H9 (cell line): ENCODE data around the gene RNF17. TPM values are rescaled to one million over a fixed set of nuclear protein-coding genes. Genes with fewer than 3 reads are reported as not detected.
A peak's percentile ranks its signal among the peaks of the same experiment; 100 is the strongest.

Experiments used
- DNase-seq: peaks from one replicate; pipeline ENCODE4 v3.0.0-alpha.2; 2017
- H2AFZ ChIP-seq: one replicate; pipeline ENCODE4 v1.6.1; 2013; ENCODE audit warnings: mild to moderate bottlenecking, low read length, control low read depth, moderate library complexity
- H2AK5ac ChIP-seq: 2 replicates; pipeline ENCODE4 v1.6.1; 2013; ENCODE audit warnings: low read length, control low read depth, mixed read lengths; ENCODE audit not compliant: insufficient read length
- H2BK120ac ChIP-seq: one replicate; pipeline ENCODE4 v1.6.1; 2013; ENCODE audit warnings: low read depth, mild to moderate bottlenecking, low read length, control low read depth, inconsistent platforms; ENCODE audit not compliant: poor library complexity, severe bottlenecking
- H2BK12ac ChIP-seq: 2 replicates; pipeline ENCODE4 v1.6.1; 2013; ENCODE audit warnings: low read length, control low read depth, mixed read lengths, low read depth; ENCODE audit not compliant: insufficient read length
- H2BK15ac ChIP-seq: 2 replicates; pipeline ENCODE4 v1.6.1; 2013; ENCODE audit warnings: low read depth, low read length, control low read depth
- H2BK20ac ChIP-seq: one replicate; pipeline ENCODE4 v1.6.1; 2013; ENCODE audit warnings: low read depth, mild to moderate bottlenecking, low read length, control low read depth, inconsistent platforms; ENCODE audit not compliant: poor library complexity, severe bottlenecking
- H2BK5ac ChIP-seq: 2 replicates; pipeline ENCODE4 v1.6.1; 2013; ENCODE audit warnings: low read length, control low read depth, mixed read lengths; ENCODE audit not compliant: insufficient read length
- H3K14ac ChIP-seq: 2 replicates; pipeline ENCODE4 v1.6.1; 2013; ENCODE audit warnings: low read length, control low read depth; ENCODE audit not compliant: insufficient read depth
- H3K18ac ChIP-seq: 2 replicates; pipeline ENCODE4 v1.6.1; 2013; ENCODE audit warnings: low read depth, mild to moderate bottlenecking, mixed read lengths, low read length, control low read depth; ENCODE audit not compliant: insufficient read length
- H3K23ac ChIP-seq: 2 replicates; pipeline ENCODE4 v1.6.1; 2013; ENCODE audit warnings: low read length, control low read depth, mixed read lengths, low read depth; ENCODE audit not compliant: insufficient read length
- H3K23me2 ChIP-seq: 2 replicates; pipeline ENCODE4 v1.6.1; 2013; ENCODE audit warnings: low read depth, mild to moderate bottlenecking, mixed read lengths, low read length, control low read depth; ENCODE audit not compliant: insufficient read length, poor library complexity, severe bottlenecking
- H3K27ac ChIP-seq: 2 replicates; pipeline ENCODE4 v1.5.1; 2013; ENCODE audit warnings: low read length, control low read depth, mixed read lengths, low read depth; ENCODE audit not compliant: insufficient read length
- H3K27me3 ChIP-seq: 2 replicates; pipeline ENCODE4 v1.6.1; 2013; ENCODE audit warnings: low read length, control low read depth, inconsistent platforms; ENCODE audit not compliant: insufficient read depth
- H3K4ac ChIP-seq: 2 replicates; pipeline ENCODE4 v1.6.1; 2013; ENCODE audit warnings: low read depth, mild to moderate bottlenecking, control low read depth, inconsistent platforms, low read length, moderate library complexity
- H3K4me1 ChIP-seq: 2 replicates; pipeline ENCODE4 v1.6.1; 2013; ENCODE audit warnings: low read length, control low read depth, inconsistent platforms; ENCODE audit not compliant: insufficient read depth
- H3K4me2 ChIP-seq: 2 replicates; pipeline ENCODE4 v1.6.1; 2013; ENCODE audit warnings: low read length, control low read depth, mixed read lengths; ENCODE audit not compliant: insufficient read length, insufficient read depth
- H3K56ac ChIP-seq: 2 replicates; pipeline ENCODE4 v1.6.1; 2013; ENCODE audit warnings: low read depth, mild to moderate bottlenecking, mixed read lengths, low read length, control low read depth; ENCODE audit not compliant: insufficient read length
- H3K79me1 ChIP-seq: 2 replicates; pipeline ENCODE4 v1.6.1; 2013; ENCODE audit warnings: low read depth, mild to moderate bottlenecking, moderate library complexity, low read length, control low read depth, inconsistent platforms; ENCODE audit not compliant: insufficient read depth, poor library complexity, severe bottlenecking
- H3K79me2 ChIP-seq: 2 replicates; pipeline ENCODE4 v1.6.1; 2013; ENCODE audit warnings: low read length, control low read depth, inconsistent platforms; ENCODE audit not compliant: insufficient read depth
- H3K9ac ChIP-seq: 2 replicates; pipeline ENCODE4 v1.6.1; 2013; ENCODE audit warnings: low read length, control low read depth, mixed read lengths; ENCODE audit not compliant: insufficient read length; ENCODE audit errors: extremely low read depth
- H3K9me3 ChIP-seq: one replicate; pipeline ENCODE4 v1.6.1; 2013; ENCODE audit warnings: low read depth, low read length, inconsistent platforms; ENCODE audit not compliant: control insufficient read depth
- H3T11ph ChIP-seq: one replicate; pipeline ENCODE4 v1.6.1; 2013; ENCODE audit warnings: mild to moderate bottlenecking, low read length, control low read depth, inconsistent platforms
- H4K20me1 ChIP-seq: one replicate; pipeline ENCODE4 v1.6.1; 2013; ENCODE audit not compliant: control insufficient read depth, insufficient read length, insufficient read depth
- H4K5ac ChIP-seq: 2 replicates; pipeline ENCODE4 v1.6.1; 2013; ENCODE audit warnings: low read depth, mild to moderate bottlenecking, mixed read lengths, low read length, control low read depth; ENCODE audit not compliant: insufficient read length
- H4K8ac ChIP-seq: replicated peaks from 2 replicates; pipeline ENCODE4 v1.6.1; 2013; ENCODE audit warnings: low read length, control low read depth, mixed read lengths, low read depth; ENCODE audit not compliant: insufficient read length
- H4K91ac ChIP-seq: 2 replicates; pipeline ENCODE4 v1.6.1; 2013; ENCODE audit warnings: low read depth, mild to moderate bottlenecking, moderate library complexity, mixed read lengths, low read length, control low read depth; ENCODE audit not compliant: insufficient read length
- H3K27ac Mint-ChIP-seq, 3 experiments: 2 replicates in 2 of 3; 3 replicates in 1 of 3; pipeline ENCODE4 v1.8.0; 2020 to 2021; ENCODE audit warnings: mixed read lengths in 3 of 3, mild to moderate bottlenecking in 1 of 3, moderate library complexity in 1 of 3
- H3K27me3 Mint-ChIP-seq: 2 replicates; pipeline ENCODE4 v1.8.0; 2021; ENCODE audit warnings: low read depth, mild to moderate bottlenecking, moderate library complexity, mixed read lengths
- H3K36me3 Mint-ChIP-seq, 3 experiments: 2 replicates in 2 of 3; 3 replicates in 1 of 3; pipeline ENCODE4 v1.8.0; 2020 to 2021; ENCODE audit warnings: low read depth in 3 of 3, mixed read lengths in 3 of 3; ENCODE audit not compliant: insufficient read depth in 1 of 3
- H3K4me1 Mint-ChIP-seq, 2 experiments: 2 replicates each; pipeline ENCODE4 v1.8.0; 2020; ENCODE audit warnings: mixed read lengths in 2 of 2
- H3K4me3 Mint-ChIP-seq, 2 experiments: 2 replicates in 1 of 2; 3 replicates in 1 of 2; pipeline ENCODE4 v1.8.0; 2020 to 2021; ENCODE audit warnings: mild to moderate bottlenecking in 2 of 2, mixed read lengths in 2 of 2, moderate library complexity in 1 of 2
- H3K9me3 Mint-ChIP-seq, 2 experiments: 2 replicates in 1 of 2; 3 replicates in 1 of 2; pipeline ENCODE4 v1.8.0; 2020; ENCODE audit warnings: mild to moderate bottlenecking in 2 of 2, mixed read lengths in 2 of 2, moderate library complexity in 1 of 2
- WGBS: extraction: QIAGEN DNeasy Blood & Tissue Kit; methylation state at CpG from one replicate; pipeline ENCODE4 v1.1.7; 2013; ENCODE audit warnings: missing lambda C conversion rate, low lambda C conversion rate, mixed read lengths; ENCODE audit not compliant: insufficient read length; ENCODE audit errors: extremely low coverage; 5-methylcytosine and 5-hydroxymethylcytosine counted together
- total RNA-seq: library from RNA; stranded (reverse); gene quantifications from 2 replicates; pipeline ENCODE4 v1.2.1, GENCODE V29; 2021
- TF ChIP-seq, protein P1 (sequence below): fragments of 200-600 bp; sonication (generic); conservative IDR thresholded peaks from 3 replicates; pipeline ENCODE4 v1.8.0; 2021; ENCODE audit warnings: antibody characterized with exemption, mild to moderate bottlenecking

The RNF17 gene
- total RNA-seq, 1 experiment from 2014 or later, result not detected

DNA sequence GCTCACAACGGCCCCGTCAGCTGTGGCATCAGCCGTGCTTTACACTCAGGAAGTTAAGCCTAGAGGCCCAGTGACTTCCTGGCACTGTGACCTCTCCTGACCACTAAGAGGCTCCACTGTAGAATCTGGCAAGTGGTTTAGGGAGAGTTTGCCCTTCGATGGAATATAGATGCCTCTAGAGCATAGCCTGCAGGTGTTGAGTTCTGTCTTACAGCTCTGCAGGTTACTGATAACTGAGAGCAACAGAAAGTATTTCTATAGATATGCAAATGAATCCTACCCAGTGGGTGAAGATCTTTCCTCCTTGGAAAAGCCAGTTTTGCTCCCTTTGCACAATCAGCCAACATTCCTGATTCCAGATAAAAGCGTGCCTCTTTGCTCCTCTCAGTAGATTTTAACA is 48.0 kb upstream of the RNF17 start:
- Histone ChIP-seq H3K23me2 (peaks cover 6% of the 10 kb centered on the region), H2AK5ac (no peak overlapping the region), H3K14ac (no peak overlapping the region), H4K20me1 (no peaks in the 10 kb centered on the region), H3K27ac (peak overlapping the region; percentile 51), H3K23ac (no peak overlapping the region), H4K8ac (no peak overlapping the region), H3K9ac (no peak overlapping the region), H2BK12ac (no peak overlapping the region), H4K5ac (no peak overlapping the region), H3K9me3 (no peaks in the 10 kb centered on the region), H4K91ac (no peak overlapping the region), H2BK120ac (no peak overlapping the region), H2BK5ac (no peak overlapping the region), H3K4me2 (peak overlapping the region; percentile 14), H2AFZ (no peak overlapping the region), H3K4me1 (no peaks in the 10 kb centered on the region), H2BK20ac (no peak overlapping the region), H3K4ac (no peak overlapping the region), H2BK15ac (no peak overlapping the region), H3T11ph (no peak overlapping the region), H3K56ac (no peak overlapping the region), H3K79me1 (no peaks in the 10 kb centered on the region), H3K79me2 (no peaks in the 10 kb centered on the region), H3K27me3 (no peaks in the 10 kb centered on the region), H3K18ac (no peak overlapping the region)
- Mint-ChIP-seq H3K27ac (peak overlapping the region; percentile 82 to 97 (median 93); a peak in 5 of 7 replicates), H3K4me1 (peaks cover 14 to 21% of the 10 kb centered on the region in 2 experiments), H3K9me3 (no peaks in the 10 kb centered on the region), H3K27me3 (no peaks in the 10 kb centered on the region; the same call in none of the 2 replicates), H3K36me3 (no peaks in the 10 kb centered on the region; a peak in 1 of 7 replicates), H3K4me3 (peak overlapping the region in 1 of 2 experiments; percentile 71; a peak in 3 of 5 replicates)
- DNase-seq, result peak; percentile 50
- TF ChIP-seq, protein P1, sequence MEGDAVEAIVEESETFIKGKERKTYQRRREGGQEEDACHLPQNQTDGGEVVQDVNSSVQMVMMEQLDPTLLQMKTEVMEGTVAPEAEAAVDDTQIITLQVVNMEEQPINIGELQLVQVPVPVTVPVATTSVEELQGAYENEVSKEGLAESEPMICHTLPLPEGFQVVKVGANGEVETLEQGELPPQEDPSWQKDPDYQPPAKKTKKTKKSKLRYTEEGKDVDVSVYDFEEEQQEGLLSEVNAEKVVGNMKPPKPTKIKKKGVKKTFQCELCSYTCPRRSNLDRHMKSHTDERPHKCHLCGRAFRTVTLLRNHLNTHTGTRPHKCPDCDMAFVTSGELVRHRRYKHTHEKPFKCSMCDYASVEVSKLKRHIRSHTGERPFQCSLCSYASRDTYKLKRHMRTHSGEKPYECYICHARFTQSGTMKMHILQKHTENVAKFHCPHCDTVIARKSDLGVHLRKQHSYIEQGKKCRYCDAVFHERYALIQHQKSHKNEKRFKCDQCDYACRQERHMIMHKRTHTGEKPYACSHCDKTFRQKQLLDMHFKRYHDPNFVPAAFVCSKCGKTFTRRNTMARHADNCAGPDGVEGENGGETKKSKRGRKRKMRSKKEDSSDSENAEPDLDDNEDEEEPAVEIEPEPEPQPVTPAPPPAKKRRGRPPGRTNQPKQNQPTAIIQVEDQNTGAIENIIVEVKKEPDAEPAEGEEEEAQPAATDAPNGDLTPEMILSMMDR, result peak; percentile 34; the same call in 1 of the 3 replicates
- WGBS, result no CpG with 5 or more reads among the region's 5 CpGs
